Inferior parietal cortex (tissue), 1 donor: ENCODE results near the gene MDFI.
A peak's percentile ranks its signal among the peaks of the same experiment; 100 is the strongest.
"Not testable (repeated sequence)": the region's sequence is repeated elsewhere in the genome, so short reads cannot be mapped to it uniquely, and the experiment has no call there.

Experiments
- DNase-seq: peaks from one replicate; pipeline ENCODE4 v3.0.0-alpha.2; 2016; ENCODE audit errors: extremely low spot score

MDFI gene

GRCh38 chr6:41602864-41603608, 35.2 kb upstream of the MDFI start:
- peak; percentile 88 for DNase-seq

GRCh38 chr6:41604006-41604405, 34.3 kb upstream of the MDFI start:
- DNase-seq: no peak

- DNase-seq: no peak
Measured at GRCh38 chr6:41605649-41606048, 32.6 kb upstream of the MDFI start.

GRCh38 chr6:41607036-41607435, 31.2 kb upstream of the MDFI start:
- no peak for DNase-seq

DNA sequence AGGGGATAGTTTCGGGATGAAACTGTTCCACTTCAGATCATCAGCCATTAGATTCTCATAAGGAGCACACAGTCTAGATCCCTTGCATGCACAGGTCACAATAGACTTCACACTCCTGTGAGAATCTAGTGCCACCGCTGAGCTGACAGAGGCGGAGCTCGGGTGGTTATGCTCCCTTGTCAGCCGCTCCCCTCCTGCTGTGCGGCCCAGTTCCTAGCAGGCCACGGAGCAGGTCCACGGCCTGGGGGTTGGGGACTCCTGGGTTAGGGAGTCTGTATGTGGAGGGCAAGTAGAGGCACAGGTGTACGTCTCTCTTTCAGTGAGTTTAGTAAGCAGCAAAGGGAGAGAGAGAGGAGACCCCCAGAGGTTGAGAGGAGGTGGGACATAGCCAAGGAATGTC, 30.5 kb upstream of the MDFI start:
- DNase-seq: no peak

DNA sequence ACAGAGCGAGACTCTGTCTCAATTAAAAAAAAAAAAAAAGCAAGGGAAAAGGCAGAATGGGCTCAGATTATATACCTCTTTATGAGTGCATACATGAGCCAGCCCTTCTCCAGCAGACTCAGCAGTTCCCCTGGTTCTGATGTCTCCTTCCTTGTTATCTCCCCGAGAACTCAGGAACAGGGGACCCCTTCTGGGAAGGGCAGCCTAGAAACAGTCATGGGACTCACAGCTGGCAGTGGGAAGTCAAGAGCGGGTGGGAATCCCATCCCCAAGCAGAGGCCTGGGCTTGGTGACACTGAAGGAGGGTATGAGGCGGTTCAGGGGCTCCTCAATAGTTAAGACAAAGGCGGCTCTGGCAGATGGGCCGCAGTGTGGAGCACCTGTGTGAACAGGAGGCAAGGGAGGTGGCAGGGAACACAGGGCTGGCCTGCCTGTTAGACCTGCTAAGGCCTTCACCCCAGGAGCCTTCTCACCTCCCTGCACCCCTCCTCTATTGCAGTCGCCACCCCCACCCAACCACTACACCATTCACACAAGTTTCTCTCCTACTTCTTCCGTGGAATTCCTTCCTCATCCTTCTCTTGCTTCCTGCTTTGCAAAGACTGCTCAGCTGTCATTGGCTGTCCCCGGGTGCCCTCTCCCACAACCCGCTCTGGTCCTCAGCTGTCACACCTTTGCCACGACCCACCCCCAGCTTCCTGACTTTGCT, 29.7 kb upstream of the MDFI start:
- DNase-seq: no peak

DNA sequence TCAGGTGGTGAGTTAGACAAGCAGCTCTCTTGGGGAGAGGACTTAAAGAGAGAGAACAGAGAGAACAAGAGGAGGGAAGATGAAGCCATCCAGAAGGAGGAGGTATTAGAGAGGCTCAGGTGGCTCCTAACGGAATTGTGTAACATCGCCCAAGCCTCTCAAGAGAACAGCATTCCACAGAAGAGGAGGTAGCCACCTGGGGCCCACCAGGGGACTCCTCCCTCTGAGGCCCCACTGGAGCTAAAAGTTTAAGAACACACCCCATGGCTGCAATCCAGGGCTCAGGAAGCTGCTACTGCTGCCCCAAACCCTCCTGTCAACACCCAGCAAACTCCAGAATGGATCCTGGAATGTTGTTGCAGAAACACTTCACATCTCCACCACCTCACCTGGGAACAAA, 23.6 kb upstream of the MDFI start:
- no peak for DNase-seq

DNA sequence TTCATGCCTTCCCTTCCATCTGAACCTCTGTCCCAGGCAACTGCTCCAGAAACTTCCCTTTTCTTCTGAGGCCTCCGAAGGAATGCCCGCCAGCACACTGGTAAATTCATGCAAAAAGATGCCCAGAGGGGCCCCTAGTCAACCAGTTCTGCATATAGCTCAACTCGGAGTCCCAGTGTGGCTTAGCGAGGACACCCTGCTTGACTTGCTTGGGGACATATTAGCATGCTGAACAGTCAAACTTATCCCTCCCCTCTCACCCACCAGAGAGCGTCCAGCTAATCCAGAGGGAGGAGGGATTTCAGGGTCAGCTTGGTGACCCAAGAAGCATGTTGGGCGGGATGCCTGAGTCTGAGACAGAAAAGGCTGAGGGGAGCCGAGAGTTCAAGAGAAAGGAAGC, 23.0 kb upstream of the MDFI start:
- DNase-seq: no peak

GRCh38 chr6:41618598-41618997, 19.7 kb upstream of the MDFI start:
- DNase-seq: no peak

DNA sequence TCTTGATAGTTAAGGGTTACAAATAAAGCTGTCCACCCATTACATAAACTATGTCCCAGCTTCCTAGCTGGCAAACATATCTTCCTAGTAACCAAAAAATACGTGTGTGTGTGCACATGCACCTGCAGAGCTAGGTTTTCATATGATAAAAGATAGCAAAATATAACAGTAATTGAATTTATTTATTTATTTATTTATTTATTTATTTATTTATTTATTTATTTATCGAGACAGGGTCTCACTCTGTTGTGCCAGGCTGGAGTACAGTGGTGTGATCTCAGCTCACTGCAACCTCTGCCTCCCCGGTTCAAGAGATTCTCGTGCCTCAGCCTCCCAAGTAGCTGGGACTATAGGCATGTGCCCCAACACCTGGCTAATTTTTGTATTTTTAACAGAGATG, 19.1 kb upstream of the MDFI start:
- not testable (repeated sequence) for DNase-seq

GRCh38 chr6:41621367-41621766, 16.9 kb upstream of the MDFI start:
- DNase-seq: no peak

DNA sequence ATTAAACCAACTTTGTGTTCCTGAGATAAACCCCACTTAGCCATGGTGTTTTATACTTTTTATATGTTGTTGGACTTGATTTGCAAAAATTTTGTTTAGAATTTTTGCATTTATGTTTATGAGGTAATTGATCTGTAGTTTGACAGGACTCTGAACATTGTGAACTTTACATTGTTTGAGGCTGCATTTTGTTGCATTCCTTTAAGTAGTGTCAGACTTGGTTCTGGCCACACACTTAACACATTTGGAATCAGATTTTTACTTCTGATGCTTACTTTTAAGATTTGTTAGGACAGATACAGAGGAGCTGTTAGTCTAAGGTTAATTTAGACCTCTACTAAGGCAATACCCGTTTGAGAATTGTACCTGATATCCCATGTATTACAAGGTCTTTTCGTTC, 16.5 kb upstream of the MDFI start:
- DNase-seq: no peak

DNA sequence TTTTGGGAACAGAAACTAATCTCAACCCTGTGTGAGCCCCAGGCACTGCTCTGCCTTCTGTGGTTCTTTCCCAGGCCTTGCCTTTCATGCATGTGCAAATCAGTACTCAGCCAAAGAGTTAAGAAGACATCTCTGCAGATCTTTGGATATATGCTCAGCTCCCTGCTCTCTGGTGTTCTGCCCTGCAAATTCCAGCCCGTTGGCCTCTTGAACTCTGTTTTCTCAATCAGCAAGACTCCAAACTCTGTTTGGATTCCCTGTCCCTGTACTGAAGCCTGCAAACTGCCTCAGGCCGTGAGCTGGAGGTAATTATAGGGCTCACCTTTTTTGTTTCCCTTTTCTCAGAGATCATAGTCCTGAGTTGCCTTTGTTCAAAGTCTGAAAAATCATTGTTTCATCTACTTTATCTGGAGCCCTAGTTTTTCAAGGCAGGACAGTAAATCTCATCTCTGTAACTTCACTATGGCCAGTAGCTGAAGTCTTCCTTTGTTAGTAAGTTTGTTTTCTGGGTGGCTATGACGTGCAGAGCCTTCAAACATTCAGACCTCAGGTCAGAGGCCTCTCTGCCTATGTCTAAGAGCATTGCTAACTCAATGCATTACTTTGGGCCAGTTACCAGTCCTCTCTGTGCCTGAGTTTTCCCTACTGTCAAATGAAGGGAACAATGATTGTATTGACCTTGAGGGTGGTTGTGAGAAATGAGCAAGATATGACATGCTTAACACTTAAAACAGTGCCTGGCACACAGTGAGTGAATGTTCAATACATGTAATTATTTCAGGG, 15.9 kb upstream of the MDFI start:
- no peak for DNase-seq

DNA sequence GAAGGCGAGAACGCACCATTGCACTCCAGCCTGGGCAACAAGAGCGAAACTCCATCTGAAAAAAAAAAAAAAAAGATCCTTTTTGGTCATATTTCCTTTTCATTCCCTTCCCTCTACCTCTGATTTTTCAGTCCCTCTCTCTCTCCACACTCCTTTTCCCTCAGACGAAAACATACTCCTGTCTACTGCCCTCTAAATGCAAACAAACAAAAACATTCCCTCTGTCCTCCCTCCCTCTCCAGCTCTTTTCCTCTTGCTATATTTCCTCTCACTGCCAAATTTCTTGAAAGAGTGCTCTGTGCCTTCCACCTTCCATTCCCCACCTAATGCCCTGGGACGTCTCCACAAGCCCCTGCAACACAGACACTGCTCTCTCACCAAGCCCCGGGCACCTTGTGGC, 14.9 kb upstream of the MDFI start:
- DNase-seq: no peak

DNA sequence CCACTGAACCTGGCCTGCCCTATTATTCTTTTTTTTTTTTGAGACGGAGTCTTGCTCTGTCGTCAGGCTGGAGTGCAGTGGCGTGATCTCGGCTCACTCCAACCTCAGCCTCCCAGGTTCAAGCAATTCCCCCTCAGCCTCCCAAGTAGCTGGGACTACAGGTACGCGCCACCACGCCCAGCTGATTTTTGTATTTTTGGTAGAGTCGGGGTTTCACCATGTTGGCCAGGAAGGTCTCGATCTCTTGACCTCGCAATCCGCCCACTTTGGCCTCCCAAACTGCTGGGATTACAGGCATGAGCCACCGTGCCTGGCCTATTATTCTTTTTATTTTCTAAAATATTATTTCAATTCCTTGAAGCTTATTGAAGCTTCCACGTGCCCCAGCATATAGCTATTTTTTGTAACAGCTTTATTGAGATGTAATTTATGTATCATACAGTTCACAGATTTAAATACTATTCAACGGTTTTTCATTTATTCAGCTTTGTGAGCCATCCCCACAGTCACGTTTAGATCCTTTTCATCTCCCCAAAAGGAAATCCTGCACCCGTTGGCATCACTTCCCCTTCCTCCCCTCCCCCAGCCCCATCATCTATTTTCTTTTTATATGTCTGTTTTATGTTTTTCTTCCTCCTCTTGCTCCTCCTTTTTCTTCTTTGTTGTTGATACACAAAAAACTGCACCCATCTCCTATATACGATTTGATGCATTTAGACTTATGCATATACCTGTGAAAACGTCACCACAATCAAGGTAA, 13.5 kb upstream of the MDFI start:
- no peak for DNase-seq

- no peak for DNase-seq
Measured at GRCh38 chr6:41625442-41625841, 12.8 kb upstream of the MDFI start.

GRCh38 chr6:41626022-41626421, 12.2 kb upstream of the MDFI start:
- no peak for DNase-seq

- no peak for DNase-seq
Measured at GRCh38 chr6:41626917-41627316, 11.4 kb upstream of the MDFI start.

DNA sequence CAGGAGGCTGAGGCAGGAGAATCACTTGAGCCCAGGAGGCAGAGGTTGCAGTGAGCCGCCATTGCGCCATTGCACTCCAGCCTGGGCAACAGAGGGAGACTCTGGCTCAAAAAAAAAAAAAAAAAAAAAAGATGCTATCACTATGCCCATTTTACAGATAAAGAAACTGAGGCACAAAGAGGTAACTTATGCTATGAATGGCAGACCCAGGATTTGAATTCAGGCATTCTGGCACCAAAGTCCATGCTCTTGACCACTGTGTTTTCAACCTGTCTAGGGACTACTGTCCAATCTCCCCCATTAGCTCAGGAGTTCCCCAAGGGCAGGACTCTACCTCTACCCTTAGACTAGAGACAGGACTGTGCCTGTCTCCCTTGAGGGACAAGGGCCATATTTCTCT, 9.1 kb upstream of the MDFI start:
- DNase-seq: no peak

DNA sequence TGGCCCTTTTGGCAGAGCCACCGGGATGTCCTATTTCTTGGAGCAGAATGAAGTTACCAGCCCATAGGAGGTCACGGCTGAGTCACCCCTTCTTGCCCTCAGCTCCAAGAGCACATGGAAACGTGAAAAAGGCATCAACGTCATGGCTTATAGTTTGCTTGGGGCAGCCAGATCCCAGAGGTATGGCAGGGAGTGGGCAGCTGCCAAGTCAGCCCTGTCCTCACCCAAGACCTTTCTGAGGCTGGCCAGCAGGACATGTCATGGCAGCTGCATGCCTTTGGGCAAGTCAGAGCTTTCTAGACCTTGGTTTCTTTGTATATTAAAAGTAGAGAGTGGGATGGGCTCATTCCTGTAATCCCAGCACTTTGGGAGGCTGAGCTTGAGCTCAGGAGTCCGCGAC, 8.2 kb upstream of the MDFI start:
- no peak for DNase-seq

DNA sequence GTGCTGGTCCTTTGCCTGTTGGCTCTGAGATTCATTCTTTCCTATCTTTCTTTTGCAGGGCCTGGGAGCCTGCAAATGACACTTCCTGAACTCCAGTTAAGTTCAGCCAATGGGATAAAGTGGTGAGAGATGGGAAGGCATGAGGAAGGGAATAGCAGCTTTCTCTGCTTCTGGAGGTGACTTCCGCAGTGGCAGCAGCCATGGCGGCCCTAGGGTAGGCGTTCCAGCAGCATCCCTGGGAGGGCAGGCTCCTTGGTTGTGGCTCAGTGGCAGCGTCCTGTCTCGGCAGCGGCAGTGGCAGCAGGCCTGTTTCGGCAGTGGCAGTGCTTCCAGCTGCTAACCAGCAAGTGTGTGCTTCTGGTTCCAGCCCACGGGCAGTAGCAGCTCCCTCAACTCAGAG, 7.3 kb upstream of the MDFI start:
- DNase-seq: no peak

DNA sequence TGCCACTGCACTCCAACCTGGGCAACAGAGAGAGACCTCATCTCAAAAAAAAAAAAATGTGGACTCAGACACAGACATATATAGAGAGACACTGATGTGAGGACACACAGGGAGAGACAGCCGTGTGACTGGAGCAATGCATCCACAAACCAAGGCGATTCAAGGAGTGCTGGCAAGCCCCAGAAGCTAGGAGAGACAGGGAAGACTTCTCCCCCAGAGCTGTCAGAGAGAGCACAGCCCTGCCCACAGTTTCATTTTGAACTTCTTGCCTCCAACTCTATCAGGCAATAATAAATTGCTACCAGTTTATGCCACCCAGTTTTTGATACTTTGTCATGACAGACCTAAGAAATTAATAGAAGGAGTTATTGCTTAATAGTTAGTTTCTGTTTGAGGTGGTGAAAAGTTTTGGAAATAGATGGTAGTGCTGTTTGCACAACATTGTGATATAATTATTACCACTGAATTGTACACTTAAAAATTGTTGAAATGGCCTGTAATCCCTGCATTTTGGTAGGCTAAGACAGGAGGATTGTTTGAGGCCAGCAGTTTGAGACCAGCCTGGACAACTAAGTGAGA, 5.1 kb upstream of the MDFI start:
- no peak for DNase-seq
